GM21528 (cell line): ENCODE results near the gene KCNAB3.
"Not testable (repeated sequence)": the region's sequence is repeated elsewhere in the genome, so short reads cannot be mapped to it uniquely, and the experiment has no call there.

Experiments used
- ATAC-seq: cut with Tn5 transposase; IDR thresholded peaks from one replicate; pipeline ENCODE4 v1.9.1; 2021; ENCODE audit warnings: mild to moderate bottlenecking, moderate library complexity; ENCODE audit not compliant: unreplicated experiment, low FRiP score

The KCNAB3 gene

DNA sequence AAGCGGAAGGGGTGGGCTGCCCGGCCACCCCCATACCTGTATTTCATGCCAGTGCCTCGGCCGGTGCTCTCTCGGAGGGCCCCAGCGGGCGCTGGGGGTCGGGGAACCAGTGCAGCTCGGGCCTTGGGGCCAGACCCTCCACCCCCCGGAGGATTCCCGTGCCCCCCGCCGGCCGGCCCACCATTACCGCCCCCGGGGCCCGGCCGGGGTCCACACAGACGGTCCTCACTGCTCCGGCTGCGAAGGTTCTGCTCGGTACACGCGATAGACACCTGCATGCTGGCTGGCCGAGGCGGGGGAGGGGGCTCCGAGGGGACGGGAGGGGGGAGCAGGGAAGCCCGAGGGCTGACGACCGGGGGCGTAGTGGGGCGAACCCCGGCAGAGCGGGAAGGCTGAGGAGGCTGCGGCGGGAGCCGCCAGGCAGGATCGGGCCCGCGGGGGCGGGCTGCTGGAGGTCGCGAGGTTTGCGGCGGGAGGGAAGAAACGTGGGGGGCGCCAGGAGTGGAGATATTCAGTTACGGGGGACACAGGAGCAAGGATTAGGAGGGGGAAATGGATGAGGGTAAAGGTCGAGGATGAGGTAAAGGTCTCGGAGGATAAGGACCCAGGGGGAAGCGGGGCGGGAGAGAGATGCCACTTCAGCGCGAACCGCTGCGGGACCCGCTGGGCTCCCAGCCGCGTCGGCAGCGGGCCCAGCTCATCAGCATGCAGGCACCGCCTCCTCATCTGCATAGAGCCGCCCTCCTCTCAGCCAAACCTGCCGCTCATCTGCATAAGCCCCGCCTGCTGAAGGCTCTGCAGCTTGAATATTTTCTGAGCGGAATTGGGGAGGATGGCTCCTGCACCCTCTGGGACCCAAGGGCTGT, at the start of gene KCNAB3:
Gene KCNAB3 (minus strand): TSS at position 699 of the 866 bp plus-strand sequence. CDS start 421 bp downstream, at position 278.
- ATAC-seq, result no peak

DNA sequence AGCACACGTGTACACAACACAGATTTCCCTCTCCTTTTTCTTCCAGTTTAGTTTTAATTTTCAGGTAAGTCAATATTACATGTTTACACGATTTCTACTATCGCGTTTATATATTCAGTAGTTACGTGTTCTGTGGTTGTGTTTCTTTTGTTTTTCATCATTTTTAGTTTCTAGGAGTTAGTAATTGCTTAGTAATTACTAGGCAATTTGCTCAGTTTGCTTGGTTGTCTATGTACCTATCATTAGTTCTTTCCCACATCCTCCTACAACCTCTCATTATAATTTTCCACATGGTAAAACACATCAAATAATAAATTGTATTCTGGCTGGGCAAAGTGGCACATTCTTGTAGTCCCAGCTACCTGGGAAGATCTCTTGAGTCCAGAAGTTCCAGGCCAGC, 48.1 kb upstream of the KCNAB3 start:
- ATAC-seq, result no peak

DNA sequence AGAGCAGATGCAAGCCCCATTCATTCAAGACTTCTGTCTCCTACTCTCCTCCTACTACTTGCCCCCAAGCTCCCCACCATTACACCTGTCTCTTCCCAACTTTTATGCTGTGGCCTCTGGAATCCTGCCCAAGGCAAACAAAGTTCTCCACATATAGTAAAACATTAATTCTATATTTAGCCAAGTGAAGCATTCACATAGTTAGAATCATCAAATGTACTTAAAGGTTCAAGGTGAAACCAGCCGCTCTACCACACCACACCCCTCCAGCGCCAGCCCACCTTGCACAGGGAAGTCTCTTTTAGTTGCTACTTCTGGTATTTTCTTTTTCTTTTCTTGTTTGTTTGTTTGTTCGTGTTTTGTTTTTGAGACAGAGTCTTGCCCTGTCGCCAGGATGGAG, 47.4 kb upstream of the KCNAB3 start:
- ATAC-seq, result no peak

DNA sequence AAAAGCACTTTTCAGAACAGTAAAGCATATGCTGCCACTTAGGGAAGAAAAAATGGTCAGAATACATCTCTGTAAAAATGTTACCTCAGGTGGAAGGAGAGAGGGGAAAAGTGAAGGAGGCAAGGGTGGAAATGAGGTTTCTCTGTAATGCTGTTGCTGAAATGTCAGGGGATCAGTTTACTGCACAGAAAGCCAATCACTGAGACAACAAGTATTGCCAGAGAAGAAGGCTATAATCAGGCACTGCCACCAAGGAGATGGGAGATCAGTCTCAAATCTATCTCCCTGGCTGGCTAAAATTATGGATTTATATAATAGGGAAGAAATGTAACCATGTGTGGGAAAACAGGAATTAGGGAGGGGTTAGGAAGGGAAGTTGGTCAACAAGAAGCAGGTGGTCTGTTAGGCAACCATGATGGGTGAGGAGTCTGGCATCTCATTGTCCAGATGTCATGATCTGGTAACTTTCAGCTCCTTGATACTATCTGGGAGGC, 45.0 kb upstream of the KCNAB3 start:
- no peak for ATAC-seq

DNA sequence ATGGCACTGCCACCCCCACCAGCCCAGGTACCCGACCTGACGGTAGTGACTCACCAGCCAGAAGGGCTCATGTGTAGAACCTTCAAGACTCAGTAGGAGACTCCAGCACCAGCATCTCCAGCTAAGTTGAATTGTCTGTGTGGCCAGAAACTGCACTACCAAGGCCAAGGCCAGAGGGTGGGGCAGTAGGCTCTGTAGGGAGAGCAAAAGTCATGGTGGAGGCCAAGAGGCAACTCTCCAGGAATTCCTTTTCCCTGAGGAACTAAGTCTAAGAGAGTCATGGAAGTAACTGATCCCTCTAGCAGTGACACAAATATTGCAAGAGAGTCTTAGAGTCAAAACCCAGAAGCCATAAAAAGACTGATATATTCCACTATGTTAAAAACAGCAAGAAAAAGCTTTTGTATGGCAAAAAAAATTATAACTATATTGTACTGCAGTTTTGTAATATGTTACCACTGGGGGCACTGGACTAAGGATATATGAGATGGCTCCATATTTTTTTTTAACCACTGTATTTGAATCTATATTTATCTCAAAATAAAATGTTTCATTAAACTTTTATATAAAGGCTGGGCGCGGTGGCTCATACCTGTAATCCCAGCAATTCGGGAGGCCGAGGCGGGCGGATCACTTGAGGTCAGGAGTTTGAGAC, 42.6 kb upstream of the KCNAB3 start:
- ATAC-seq, result no peak

DNA sequence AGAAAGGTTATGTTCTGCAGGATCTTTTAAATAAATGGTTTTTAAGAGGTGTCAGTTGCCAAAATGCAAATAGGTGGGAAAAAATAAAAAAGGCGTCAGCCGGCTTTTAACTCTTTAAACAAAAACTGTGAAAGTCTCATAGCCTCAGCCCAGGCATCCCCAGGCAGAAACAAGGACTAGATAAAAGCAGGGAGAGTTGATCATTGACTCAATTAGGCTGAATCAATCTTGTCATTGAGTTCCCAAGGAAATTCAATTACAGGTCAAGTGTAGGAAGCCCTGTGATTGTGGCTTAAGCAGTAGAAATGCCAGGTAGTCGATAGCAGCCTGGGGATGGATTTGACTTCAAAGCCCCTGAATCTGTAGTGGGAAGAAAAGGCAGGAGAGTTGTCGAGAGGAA, 42.0 kb upstream of the KCNAB3 start:
- no peak for ATAC-seq

DNA sequence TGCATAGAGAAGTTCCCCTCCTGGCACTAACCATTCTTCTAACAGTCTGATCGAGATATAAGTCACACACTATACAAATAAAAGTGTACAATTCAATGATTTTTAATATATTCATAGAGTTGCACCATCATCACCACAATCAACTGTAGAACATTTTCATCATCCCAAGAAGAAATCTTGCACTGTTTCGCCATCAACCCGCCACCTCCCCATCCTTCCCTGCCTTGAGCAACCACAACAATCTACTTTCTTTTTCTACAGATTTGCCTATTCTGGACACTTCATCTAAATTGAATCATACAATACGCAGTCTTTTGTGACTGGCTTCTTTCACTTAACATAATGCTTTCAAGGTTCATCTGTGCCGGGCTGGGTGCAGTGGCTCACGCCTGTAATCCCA, 39.8 kb upstream of the KCNAB3 start:
- ATAC-seq, result no peak

DNA sequence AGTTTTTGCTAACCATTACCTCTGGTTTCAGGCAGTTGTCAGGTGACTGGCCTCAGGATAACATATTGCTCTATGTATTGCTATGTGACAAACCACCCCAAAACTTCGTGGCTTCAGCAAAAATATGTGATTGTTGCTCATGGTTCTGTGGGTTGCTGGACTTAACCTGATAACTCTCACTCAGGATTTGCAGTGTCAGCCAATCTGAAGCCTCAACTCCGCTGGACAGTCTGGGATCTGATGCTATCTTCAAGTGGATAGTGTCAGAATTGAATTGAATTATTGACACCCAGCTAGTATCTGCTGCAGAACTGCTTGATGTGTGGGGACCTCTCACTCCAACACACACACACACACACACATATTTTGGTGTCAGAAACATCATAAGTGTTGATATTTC, 38.1 kb upstream of the KCNAB3 start:
- no peak for ATAC-seq

DNA sequence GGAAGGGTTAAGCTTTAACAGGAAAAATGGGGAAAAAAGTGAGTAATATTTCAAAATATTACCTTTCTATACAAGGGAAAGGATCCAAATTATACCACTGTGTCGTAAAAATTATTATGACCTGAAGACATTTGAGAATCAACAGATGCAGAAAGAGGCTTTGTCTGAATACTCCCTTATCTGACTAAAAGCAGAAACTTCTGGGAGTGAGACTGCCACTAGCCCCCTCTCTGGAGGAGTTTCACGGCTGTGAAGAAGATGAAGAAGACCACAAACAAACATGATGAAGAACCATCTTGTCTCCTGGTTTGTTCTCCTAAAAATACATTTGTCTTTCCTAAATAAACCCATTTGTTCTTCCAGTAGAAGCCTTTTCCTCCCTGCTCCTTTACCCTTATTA, 31.8 kb upstream of the KCNAB3 start:
- no peak for ATAC-seq

DNA sequence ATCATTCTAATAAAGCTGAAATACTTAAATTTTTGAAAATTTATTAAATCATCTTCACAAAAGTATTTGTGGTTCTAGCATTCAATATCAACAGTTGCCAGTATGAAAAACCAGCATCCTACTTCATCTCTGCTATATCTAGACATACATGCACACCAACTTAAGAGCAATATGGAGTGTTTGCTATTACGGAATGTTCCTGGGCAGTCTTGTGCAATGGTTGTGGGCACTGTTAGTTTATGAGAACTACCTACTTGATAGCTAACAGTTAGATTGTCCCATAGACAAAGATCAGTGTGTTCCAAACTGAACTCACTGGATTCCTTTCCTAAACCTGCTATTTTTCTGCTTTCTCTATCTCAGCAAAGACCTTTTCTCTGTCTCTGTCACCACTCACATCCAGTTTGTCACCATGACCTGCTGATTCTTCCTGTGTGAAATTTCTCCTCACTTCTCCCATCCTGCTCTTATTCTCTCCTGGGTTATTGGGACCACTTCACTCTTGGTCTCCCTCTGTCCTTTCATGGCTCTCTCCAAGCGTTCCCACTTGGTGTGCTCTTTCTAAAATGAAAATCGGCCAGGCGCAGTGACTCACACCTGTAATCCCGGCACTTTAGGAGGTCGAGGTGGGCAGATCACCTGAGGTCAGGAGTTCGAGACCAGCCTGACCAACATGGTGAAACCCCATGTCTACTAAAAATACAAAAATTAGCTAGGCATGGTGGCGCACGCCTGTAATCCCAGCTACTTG, 30.0 kb upstream of the KCNAB3 start:
- no peak for ATAC-seq

DNA sequence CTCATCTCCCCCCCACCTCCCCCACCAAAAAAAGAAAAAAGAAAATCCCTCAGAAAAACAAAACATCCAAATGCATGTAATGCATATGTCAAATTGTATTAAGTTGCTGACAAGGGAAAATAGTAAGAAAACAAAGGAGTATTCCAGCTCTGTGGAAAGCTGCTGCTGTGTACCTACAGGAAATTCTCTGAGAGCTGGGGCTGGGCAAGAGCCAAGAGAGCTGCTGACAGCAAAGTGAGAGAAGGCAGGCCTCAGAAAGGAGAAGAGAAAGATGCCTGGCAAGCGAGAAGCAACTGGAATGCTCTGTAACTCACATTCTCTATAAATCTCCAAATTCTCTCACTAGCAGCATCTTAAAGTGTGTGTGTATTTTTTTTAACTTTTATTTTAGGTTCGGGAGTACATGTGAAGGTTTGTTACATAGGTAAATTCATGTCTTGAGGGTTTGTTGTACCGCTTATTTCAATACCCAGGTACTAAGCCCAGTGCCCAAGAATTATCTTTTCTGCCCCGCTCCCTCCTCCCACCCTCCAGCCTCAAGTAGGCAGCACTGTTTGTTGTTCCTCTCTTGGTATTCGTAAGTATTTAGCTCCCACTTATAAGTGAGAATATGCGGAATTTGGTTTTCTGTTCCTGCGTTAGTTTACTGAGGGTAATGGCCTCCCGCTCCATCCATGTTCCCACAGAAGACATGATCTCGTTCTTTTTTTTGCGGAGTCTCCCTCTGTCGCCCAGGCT, 26.7 kb upstream of the KCNAB3 start:
- ATAC-seq, result no peak

DNA sequence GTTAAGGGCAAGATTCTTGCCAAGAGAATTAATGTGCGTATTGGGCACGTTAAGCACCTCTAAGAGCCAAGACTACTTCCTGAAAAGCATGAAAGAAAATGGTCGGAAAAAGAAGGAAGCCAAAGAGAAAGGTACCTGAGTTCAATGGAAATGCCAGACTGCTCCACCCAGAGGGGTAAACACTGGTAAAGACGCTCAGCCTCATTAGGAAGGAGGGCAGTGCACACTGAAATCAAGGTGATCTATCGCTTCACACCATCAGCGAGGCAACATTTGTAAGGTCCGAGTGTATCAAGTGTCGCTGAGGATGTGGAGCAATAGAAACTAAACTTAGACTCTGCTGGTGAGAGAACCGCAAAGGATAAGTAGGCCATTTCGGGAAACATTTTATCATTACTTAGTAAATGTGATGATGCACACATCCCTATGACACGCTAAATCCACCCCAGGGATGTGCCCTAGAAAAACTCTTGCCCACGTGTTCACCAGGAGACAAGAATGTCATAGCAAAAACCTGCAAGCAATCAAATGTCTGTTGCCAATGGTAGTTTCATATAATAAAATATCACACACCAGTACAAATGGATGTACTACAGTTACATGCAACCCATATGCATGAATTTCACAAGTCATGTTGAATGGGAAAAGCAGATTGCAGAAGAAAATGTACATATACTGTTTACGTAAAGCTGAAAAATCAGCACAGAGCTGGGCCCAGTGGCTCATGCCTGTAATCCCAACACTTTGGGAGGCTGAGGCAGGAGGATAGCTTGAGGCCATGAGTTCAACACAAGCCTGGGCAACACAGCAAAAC, 26.0 kb upstream of the KCNAB3 start:
- no peak for ATAC-seq

DNA sequence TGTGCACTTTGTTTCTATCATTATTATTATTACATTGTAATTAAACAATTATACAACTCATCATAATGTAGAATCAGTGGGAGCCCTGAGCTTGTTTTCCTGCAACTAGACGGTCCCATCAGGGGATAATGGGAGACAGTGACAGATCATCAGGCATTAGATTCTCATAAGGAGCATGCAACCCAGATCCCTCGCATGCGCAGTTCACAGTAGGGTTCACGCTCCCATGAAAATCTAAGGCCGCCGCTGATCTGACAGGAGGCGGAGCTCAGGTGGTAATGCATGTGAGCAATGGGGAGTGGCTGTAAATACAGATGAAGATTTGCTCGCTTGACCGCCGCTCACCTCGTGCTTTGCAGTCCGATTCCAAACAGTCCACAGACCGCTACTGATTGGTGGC, 23.6 kb upstream of the KCNAB3 start:
- not testable (repeated sequence) for ATAC-seq

DNA sequence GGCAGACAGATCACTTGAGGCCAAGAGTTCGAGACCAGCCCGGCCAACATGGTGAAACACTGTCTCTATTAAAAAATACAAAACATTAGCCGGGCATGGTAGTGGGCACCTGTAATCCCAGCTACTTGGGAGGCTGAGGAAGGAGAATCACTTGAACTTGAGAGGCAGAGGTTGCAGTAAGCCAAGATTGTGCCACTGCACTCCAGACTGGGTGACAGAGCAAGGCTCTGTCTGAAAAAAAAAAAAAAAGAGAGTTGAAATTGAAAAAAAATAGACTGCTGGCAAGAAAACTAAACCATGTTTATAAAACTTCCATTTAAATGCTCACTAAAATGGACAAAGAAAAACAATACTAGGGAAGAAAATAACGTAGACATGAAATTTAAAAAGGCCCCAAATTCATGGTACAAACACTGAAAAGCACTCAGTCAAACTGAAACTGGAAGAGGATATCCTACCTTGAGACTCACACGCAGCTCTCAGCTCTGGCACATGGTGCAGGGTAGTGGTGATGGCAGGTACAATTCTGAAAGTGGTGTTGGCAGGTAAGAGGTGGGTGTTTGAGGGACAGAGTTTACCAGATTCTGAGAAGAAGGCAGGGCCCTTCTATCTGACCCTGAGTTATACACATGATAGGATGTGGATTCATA, 21.6 kb upstream of the KCNAB3 start:
- ATAC-seq, result no peak

DNA sequence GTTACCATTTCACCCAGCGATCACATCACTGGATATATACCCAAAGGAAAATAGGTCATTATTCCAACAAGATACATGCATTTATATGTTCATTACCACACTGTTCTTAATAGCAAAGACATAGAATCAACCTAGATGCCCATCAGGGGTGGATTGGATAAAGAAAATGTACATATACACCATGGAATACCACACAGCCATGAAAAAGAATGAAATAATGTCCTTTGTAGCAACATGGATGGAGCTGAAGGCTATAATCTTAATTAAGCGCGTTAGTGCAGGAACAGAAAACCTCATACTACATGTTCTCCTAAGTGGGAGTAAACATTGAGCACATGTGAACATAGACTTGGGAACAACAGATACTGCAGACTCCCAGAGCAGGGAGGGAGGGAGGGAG, 20.9 kb upstream of the KCNAB3 start:
- ATAC-seq, result no peak

DNA sequence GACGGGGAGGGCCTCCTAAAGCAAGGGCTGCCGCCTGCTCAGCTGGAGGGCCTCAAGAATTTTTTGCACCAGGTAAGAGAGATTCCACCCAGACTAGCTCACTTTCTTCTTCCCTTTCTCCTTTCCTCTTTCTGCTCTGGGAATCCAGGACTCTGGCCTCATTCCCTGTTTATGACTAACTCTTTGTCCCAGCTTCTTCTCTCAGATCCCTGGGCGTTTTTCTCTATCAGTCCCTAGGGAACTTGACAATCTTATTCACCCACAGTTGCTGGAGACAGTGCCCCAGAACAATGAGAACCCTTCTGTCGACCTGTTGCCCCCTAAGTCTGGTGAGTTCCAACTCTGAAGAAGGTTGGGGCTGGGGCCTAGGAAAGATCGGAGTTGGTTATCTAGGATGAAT, 18.0 kb upstream of the KCNAB3 start:
- no peak for ATAC-seq

DNA sequence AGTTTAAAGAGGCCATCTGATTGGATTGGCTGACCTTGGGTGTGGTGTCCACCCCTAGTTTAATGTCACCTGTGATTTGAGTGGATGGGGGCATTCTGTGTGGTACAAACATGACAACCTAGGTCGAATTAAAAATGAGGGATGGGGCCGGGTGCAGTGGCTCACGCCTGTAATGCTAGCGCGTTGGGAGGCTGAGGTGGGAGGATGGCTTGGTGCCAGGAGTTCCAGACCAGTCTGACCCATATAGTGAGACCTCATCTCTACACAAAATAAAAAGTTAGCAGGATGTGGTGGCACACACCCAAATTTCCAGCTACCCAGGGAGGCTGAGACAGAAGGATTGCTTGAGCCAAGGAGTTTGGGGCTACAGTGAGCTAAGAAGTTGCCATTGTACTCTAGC, 16.8 kb upstream of the KCNAB3 start:
- ATAC-seq, result no peak

DNA sequence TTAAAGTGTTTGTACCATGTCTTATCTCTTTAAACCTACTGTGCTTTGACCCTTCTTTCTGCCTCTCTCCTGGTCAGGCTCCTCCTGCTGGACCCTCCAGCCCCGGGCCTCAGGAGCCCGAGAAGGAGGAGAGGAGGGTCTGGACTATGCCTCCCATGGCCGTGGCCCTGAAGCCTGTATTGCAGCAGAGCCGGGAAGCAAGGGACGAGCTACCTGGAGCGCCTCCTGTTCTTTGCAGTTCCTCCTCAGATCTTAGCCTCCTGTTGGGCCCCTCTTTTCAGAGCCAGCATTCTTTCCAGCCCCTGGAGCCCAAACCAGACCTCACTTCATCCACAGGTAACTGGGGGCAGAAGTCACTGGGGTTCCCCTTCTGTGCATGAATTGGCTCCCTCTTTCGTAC, 16.0 kb upstream of the KCNAB3 start:
- no peak for ATAC-seq

DNA sequence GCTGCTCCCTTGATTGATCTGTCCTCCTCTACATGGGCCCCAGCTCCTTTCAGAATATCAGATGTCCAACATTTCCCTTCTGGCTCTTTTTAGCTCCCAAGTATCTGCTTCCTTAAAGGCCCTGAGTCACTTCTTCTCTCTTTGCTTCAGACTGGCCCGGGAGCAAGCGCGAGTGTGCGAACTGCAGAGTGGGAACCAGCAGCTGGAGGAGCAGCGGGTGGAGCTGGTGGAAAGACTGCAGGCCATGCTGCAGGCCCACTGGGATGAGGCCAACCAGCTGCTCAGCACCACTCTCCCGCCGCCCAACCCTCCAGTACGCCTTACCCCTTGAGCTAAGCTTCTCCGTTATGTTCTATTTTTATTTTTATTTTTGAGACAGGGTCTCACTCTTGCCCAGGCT, 14.7 kb upstream of the KCNAB3 start:
- ATAC-seq, result no peak
